Suprapubic skin (tissue), 4 donors: ENCODE data around the gene BPIFB2. TPM values are rescaled to one million over a fixed set of nuclear protein-coding genes. Genes with fewer than 3 reads are reported as not detected.
A peak's percentile ranks its signal among the peaks of the same experiment; 100 is the strongest.
"Not testable (repeated sequence)": the region's sequence is repeated elsewhere in the genome, so short reads cannot be mapped to it uniquely, and the experiment has no call there.

ENCODE experiments used
- DNase-seq, 2 donors: peaks; one replicate each; pipeline ENCODE4 v3.0.0-alpha.2; 2019; ENCODE audit warnings: low spot score in 2 of 2
- H3K27ac ChIP-seq: fragments of 200-600 bp; sonication (generic); one replicate; pipeline ENCODE4 v1.5.1; 2019
- H3K27me3 ChIP-seq: fragments of 200-600 bp; sonication (generic); one replicate; pipeline ENCODE4 v1.5.1; 2019
- H3K36me3 ChIP-seq: fragments of 200-600 bp; sonication (generic); one replicate; pipeline ENCODE4 v1.5.1; 2019
- H3K4me1 ChIP-seq: fragments of 200-600 bp; sonication (generic); one replicate; pipeline ENCODE4 v1.5.1; 2019
- H3K4me3 ChIP-seq: fragments of 200-600 bp; sonication (generic); one replicate; pipeline ENCODE4 v1.5.1; 2019; ENCODE audit warnings: mild to moderate bottlenecking
- H3K9me3 ChIP-seq: fragments of 200-600 bp; sonication (generic); one replicate; pipeline ENCODE4 v1.5.1; 2019
- CTCF ChIP-seq, 2 donors: fragments of 200-600 bp in 1 of 2; fragments of 450-650 bp in 1 of 2; sonication (generic) in 1 of 2; IDR thresholded peaks; one replicate each; pipeline ENCODE4 v1.5.1; 2016 to 2019; ENCODE audit warnings: antibody characterized with exemption in 2 of 2, mild to moderate bottlenecking in 1 of 2, moderate library complexity in 1 of 2
- EP300 ChIP-seq: sonication (generic); formaldehyde crosslinking; IDR thresholded peaks from one replicate; pipeline ENCODE4 v1.6.1; 2017; ENCODE audit warnings: antibody characterized with exemption
- POLR2A ChIP-seq, 2 donors: fragments of 450-650 bp; IDR thresholded peaks; one replicate each; pipeline ENCODE4 v1.6.1; 2017; ENCODE audit warnings: antibody characterized with exemption in 2 of 2, mild to moderate bottlenecking in 2 of 2, moderate library complexity in 2 of 2
- POLR2AphosphoS5 ChIP-seq, 3 donors: sonication (generic); formaldehyde crosslinking; IDR thresholded peaks; one replicate each; pipeline ENCODE4 v1.6.1; 2017; ENCODE audit warnings: antibody characterized with exemption in 3 of 3
- WGBS: methylation state at CpG from one replicate; pipeline ENCODE4 v1.1.5; 2018; 5-methylcytosine and 5-hydroxymethylcytosine counted together
- total RNA-seq, 4 donors: library from RNA; depleted of rRNA; stranded (reverse); fragments of >200 nt; gene quantifications; one replicate each; pipeline ENCODE4 v1.1.0, GENCODE V29; 2016

BPIFB2 gene
- total RNA-seq, 4 donors from 2014 or later, result not detected

GRCh38 chr20:32971703-32972161, 35.8 kb upstream of the BPIFB2 start:
- DNase-seq, result peak in 1 of 2 donors; percentile 24
- no peaks in the 10 kb centered on the region for H3K36me3 ChIP-seq
- TF ChIP-seq CTCF (IDR thresholded peaks at IDR 0.05), result no peak
- no peak overlapping the region for H3K27ac ChIP-seq
- H3K27me3 ChIP-seq, result no peaks in the 10 kb centered on the region
- no peaks in the 10 kb centered on the region for H3K4me1 ChIP-seq
- H3K4me3 ChIP-seq, result no peak overlapping the region
- H3K9me3 ChIP-seq, result no peaks in the 10 kb centered on the region
- 48% methylated on average over 6 of the region's 6 CpGs for WGBS

- H3K27me3 ChIP-seq, result no peaks in the 10 kb centered on the region
- TF ChIP-seq EP300 (no peak), CTCF (IDR thresholded peaks at IDR 0.05) (no peak), POLR2AphosphoS5 (IDR thresholded peaks at IDR 0.05) (no peak), POLR2A (IDR thresholded peaks at IDR 0.05) (no peak)
- no peaks in the 10 kb centered on the region for H3K9me3 ChIP-seq
- 71% methylated on average over 8 of the region's 13 CpGs for WGBS
- peak; percentile 46 to 67 for DNase-seq
- H3K27ac ChIP-seq, result peak overlapping the region; percentile 28
- no peaks in the 10 kb centered on the region for H3K36me3 ChIP-seq
- no peak overlapping the region for H3K4me3 ChIP-seq
- no peaks in the 10 kb centered on the region for H3K4me1 ChIP-seq
Observed at GRCh38 chr20:32972181-32973076, 35.1 kb upstream of the BPIFB2 start.

- WGBS, result 86% methylated on average over 10 of the region's 10 CpGs
- no peaks in the 10 kb centered on the region for H3K36me3 ChIP-seq
- no peak overlapping the region for H3K4me3 ChIP-seq
- no peak overlapping the region for H3K27ac ChIP-seq
- no peak for TF ChIP-seq POLR2A (IDR thresholded peaks at IDR 0.05)
- TF ChIP-seq POLR2AphosphoS5 (IDR thresholded peaks at IDR 0.05), result no peak
- H3K9me3 ChIP-seq, result no peaks in the 10 kb centered on the region
- H3K4me1 ChIP-seq, result no peaks in the 10 kb centered on the region
- H3K27me3 ChIP-seq, result no peaks in the 10 kb centered on the region
- no peak for DNase-seq
Observed at GRCh38 chr20:32973077-32973717, 34.3 kb upstream of the BPIFB2 start.

- not testable (repeated sequence) for H3K9me3 ChIP-seq, H3K27me3 ChIP-seq, H3K4me3 ChIP-seq, H3K4me1 ChIP-seq, H3K27ac ChIP-seq, H3K36me3 ChIP-seq
- 74% methylated on average over 9 of the region's 9 CpGs for WGBS
- peak in 1 of 2 donors; percentile 29 for DNase-seq
Observed at GRCh38 chr20:32974204-32975064, 33.1 kb upstream of the BPIFB2 start.

- H3K27ac ChIP-seq, H3K9me3 ChIP-seq, H3K36me3 ChIP-seq, H3K4me1 ChIP-seq, DNase-seq, H3K4me3 ChIP-seq, H3K27me3 ChIP-seq: not testable (repeated sequence)
- WGBS, result 91% methylated on average over 4 of the region's 4 CpGs
Observed at GRCh38 chr20:32975121-32975520, 32.4 kb upstream of the BPIFB2 start.

- TF ChIP-seq POLR2AphosphoS5 (IDR thresholded peaks at IDR 0.05), result no peak
- no peak for TF ChIP-seq CTCF (IDR thresholded peaks at IDR 0.05)
- TF ChIP-seq EP300, result no peak
- no peak for TF ChIP-seq POLR2A (IDR thresholded peaks at IDR 0.05)
- H3K36me3 ChIP-seq, result no peaks in the 10 kb centered on the region
- H3K4me1 ChIP-seq, result no peaks in the 10 kb centered on the region
- no peaks in the 10 kb centered on the region for H3K9me3 ChIP-seq
- H3K27me3 ChIP-seq, result peaks cover 9% of the 10 kb centered on the region
- 79% methylated on average over 13 of the region's 15 CpGs for WGBS
- DNase-seq, result peak in 1 of 2 donors; percentile 62
- H3K27ac ChIP-seq, result no peak overlapping the region
- H3K4me3 ChIP-seq, result no peak overlapping the region
Observed at GRCh38 chr20:32975698-32976674, 31.5 kb upstream of the BPIFB2 start.
